Sigmoid colon (tissue), 7 donors: ENCODE data around the gene COL5A1. TPM values are rescaled to one million over a fixed set of nuclear protein-coding genes. Genes with fewer than 3 reads are reported as not detected.

Source experiments
- DNase-seq: peaks from one replicate; pipeline ENCODE4 v3.0.0-alpha.2; 2019
- H3K27ac ChIP-seq, 4 donors: fragments of 200-600 bp; sonication (generic); one replicate each; pipeline ENCODE4 v1.5.1; 2016 to 2019; ENCODE audit warnings: mild to moderate bottlenecking in 1 of 4
- H3K27me3 ChIP-seq, 3 donors: fragments of 200-600 bp; sonication (generic); one replicate each; pipeline ENCODE4 v1.5.1; 2019; ENCODE audit warnings: mild to moderate bottlenecking in 1 of 3
- H3K36me3 ChIP-seq, 4 donors: fragments of 200-600 bp; sonication (generic); one replicate each; pipeline ENCODE4 v1.5.1; 2016 to 2019
- H3K4me1 ChIP-seq, 4 donors: fragments of 200-600 bp; sonication (generic); one replicate each; pipeline ENCODE4 v1.5.1; 2017 to 2019
- H3K4me3 ChIP-seq, 4 donors: fragments of 200-600 bp; sonication (generic); one replicate each; pipeline ENCODE4 v1.5.1; 2017 to 2019; ENCODE audit warnings: mild to moderate bottlenecking in 2 of 4, moderate library complexity in 1 of 4
- H3K9me3 ChIP-seq, 4 donors: fragments of 200-600 bp in 3 of 4; sonication (generic) in 3 of 4; one replicate each; pipeline versions ENCODE4 v1.5.1 to v1.6.1; 2013 to 2019
- EP300 ChIP-seq, 4 donors: sonication (generic); formaldehyde crosslinking; IDR thresholded peaks; one replicate each; pipeline ENCODE4 v1.6.1; 2017; ENCODE audit warnings: antibody characterized with exemption in 4 of 4
- POLR2A ChIP-seq, 2 donors: fragments of 450-650 bp; IDR thresholded peaks; one replicate each; pipeline ENCODE4 v1.6.1; 2016; ENCODE audit warnings: antibody characterized with exemption in 2 of 2, mild to moderate bottlenecking in 2 of 2, moderate library complexity in 2 of 2
- POLR2AphosphoS5 ChIP-seq, 4 donors: sonication (generic); formaldehyde crosslinking; IDR thresholded peaks; one replicate each; pipeline ENCODE4 v1.6.1; 2017; ENCODE audit warnings: antibody characterized with exemption in 4 of 4
- WGBS, 2 donors: extraction: QIAGEN DNeasy Blood & Tissue Kit; methylation state at CpG; one replicate each; pipeline ENCODE4 v1.1.7; 2013; 5-methylcytosine and 5-hydroxymethylcytosine counted together
- intact Hi-C: fragments of 100-400 bp; cut with DNase I; formaldehyde crosslinking; loops from one replicate; pipeline ENCODE4 v1.15.1; 2023
- polyA plus RNA-seq, 3 donors: library from polyadenylated mRNA; stranded (reverse); fragments of 200-250 nt; gene quantifications; one replicate each; pipeline ENCODE4 v1.2.3, GENCODE V29; 2013
- total RNA-seq, 4 donors: library from RNA; depleted of rRNA; stranded (reverse); fragments of >200 nt; gene quantifications; one replicate each; pipeline ENCODE4 v1.1.0, GENCODE V29; 2016
- TF ChIP-seq, protein P1 (sequence below), 4 experiments: fragments of 450-650 bp in 3 of 4; fragments of 200-600 bp in 1 of 4; IDR thresholded peaks; one replicate each; pipeline ENCODE4 v1.5.1; 2016 to 2019; ENCODE audit warnings: antibody characterized with exemption in 4 of 4, mild to moderate bottlenecking in 3 of 4, moderate library complexity in 2 of 4
- donor health status: healthy with polysubstance abuse.
- donor health status: Bipolar disorder and iron deficiency.
- donor health status: healthy.

COL5A1 gene
- total and polyA plus RNA-seq, 7 donors = 4.2 to 168 (median 24.2) TPM

DNA sequence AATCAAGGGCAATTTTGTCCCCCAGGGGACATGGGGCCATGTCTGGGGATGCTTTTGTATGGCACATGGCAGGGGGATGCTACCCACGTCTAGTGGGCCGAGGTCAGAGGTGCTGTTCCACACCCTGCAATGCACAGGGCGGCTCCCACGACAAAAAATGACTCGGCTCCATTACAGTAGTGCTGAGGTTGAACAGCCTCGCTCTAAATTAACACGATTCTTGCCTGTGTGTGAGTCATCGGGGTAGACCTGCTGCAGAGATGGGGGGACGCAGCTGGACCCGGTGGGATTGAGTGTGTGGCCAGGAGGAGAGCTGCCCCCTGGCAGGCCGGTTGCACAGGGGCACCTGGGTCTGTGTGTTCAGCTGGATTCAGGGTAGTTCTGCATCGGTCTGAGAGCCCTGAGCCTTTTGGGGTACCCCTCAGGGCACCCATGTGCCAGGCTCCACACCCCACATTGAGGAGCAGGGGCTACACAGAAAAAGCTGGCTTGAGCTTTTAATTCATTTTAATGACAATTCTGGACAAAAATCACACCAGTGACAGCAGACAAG is 20.0 kb upstream of the COL5A1 start:
- no peak for TF ChIP-seq EP300 (IDR thresholded peaks at IDR 0.05)
- TF ChIP-seq POLR2AphosphoS5 (IDR thresholded peaks at IDR 0.05) = no peak
- TF ChIP-seq POLR2A (IDR thresholded peaks at IDR 0.05) = no peak
- TF ChIP-seq, protein P1, sequence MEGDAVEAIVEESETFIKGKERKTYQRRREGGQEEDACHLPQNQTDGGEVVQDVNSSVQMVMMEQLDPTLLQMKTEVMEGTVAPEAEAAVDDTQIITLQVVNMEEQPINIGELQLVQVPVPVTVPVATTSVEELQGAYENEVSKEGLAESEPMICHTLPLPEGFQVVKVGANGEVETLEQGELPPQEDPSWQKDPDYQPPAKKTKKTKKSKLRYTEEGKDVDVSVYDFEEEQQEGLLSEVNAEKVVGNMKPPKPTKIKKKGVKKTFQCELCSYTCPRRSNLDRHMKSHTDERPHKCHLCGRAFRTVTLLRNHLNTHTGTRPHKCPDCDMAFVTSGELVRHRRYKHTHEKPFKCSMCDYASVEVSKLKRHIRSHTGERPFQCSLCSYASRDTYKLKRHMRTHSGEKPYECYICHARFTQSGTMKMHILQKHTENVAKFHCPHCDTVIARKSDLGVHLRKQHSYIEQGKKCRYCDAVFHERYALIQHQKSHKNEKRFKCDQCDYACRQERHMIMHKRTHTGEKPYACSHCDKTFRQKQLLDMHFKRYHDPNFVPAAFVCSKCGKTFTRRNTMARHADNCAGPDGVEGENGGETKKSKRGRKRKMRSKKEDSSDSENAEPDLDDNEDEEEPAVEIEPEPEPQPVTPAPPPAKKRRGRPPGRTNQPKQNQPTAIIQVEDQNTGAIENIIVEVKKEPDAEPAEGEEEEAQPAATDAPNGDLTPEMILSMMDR (IDR thresholded peaks at IDR 0.05) = no peak
- H3K27me3 ChIP-seq = no peaks in the 10 kb centered on the region
- H3K4me1 ChIP-seq = peaks cover 0 to 10% (median 4%) of the 10 kb centered on the region in 4 donors
- DNase-seq = no peak
- H3K36me3 ChIP-seq = no peaks in the 10 kb centered on the region
- H3K4me3 ChIP-seq = no peak overlapping the region
- intact Hi-C loops = no loop called here
- WGBS, 2 donors = 79 to 90% methylated on average over 12 of the region's 12 CpGs
- no peak overlapping the region for H3K27ac ChIP-seq
- H3K9me3 ChIP-seq = no peaks in the 10 kb centered on the region

DNA sequence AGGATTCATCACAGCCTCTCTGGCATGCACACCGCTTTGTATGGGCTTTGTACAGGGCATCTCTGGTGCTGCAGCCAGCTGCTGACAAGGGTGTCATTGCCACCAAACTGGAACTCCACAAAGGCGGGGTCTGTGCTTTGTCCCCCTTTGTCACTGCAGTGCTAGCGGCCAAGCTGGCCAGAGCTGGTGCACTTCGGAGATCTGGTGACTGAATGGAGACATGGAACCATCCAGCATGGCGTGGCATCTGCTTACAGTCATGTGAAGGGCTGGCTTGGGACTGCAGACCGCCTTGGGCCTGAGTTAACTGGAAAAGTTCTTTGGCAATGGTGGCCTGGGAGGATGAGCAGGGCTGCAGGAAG is 18.7 kb upstream of the COL5A1 start:
- intact Hi-C loops = no loop called here
- TF ChIP-seq EP300 (IDR thresholded peaks at IDR 0.05) (no peak), POLR2AphosphoS5 (IDR thresholded peaks at IDR 0.05) (no peak), POLR2A (IDR thresholded peaks at IDR 0.05) (no peak)
- TF ChIP-seq, protein P1 (IDR thresholded peaks at IDR 0.05) = no peak
- Histone ChIP-seq H3K4me3 (no peak overlapping the region), H3K27me3 (no peaks in the 10 kb centered on the region), H3K4me1 (peaks cover 0 to 8% (median 4%) of the 10 kb centered on the region in 4 donors), H3K9me3 (no peaks in the 10 kb centered on the region), H3K27ac (no peak overlapping the region), H3K36me3 (no peaks in the 10 kb centered on the region)
- 80 to 86% methylated on average over 6 of the region's 6 CpGs for WGBS, 2 donors
- DNase-seq = no peak

DNA sequence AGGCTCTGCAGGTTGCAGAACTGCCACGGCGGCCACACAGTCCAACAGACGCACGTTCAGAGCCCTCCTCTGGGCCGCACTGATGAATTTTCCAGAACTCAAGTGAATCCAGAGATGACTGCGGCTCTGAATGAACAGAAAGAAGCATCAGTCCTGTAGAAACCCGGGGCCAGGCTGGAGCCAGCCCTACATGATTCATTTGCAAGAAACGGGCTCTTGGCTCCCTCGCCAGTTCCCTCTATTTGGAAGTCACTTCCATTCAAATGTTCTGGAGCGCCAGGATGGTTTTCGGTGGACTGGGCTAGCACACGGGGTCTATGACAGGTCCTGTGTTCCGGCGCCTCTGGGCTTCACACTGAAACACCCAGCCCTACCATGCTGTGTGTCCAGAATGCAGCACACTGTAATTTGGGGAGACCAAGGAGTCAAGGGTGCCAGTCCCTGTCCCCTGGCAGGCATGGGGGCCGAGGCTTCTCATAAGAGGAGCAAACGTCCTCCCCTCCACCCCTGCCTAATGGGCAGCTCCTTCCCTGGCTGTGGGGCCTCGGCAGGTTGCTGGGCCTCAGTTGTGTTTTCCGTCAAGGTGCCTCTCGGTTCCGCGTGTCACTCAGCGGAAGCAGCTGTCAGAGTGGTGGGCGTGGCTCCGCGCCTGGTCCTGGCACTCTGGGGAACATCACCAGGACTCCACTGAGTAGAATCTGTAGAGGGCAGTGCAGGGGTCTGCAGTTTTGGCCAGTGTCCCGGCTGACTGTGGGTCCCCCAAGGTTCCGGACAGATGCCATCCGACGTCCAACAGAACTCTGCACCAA is 18.1 kb upstream of the COL5A1 start:
- Histone ChIP-seq H3K27me3 (no peaks in the 10 kb centered on the region), H3K9me3 (no peaks in the 10 kb centered on the region), H3K27ac (no peak overlapping the region), H3K4me3 (no peak overlapping the region), H3K36me3 (no peaks in the 10 kb centered on the region), H3K4me1 (peaks cover 0 to 3% (median 1%) of the 10 kb centered on the region in 4 donors)
- intact Hi-C loops = no loop called here
- peak; percentile 55 for DNase-seq
- TF ChIP-seq, protein P1 (IDR thresholded peaks at IDR 0.05) = no peak
- TF ChIP-seq POLR2AphosphoS5 (IDR thresholded peaks at IDR 0.05) (no peak), POLR2A (IDR thresholded peaks at IDR 0.05) (no peak), EP300 (IDR thresholded peaks at IDR 0.05) (no peak)
- WGBS, 2 donors = 81 to 86% methylated on average over 29 of the region's 29 CpGs

DNA sequence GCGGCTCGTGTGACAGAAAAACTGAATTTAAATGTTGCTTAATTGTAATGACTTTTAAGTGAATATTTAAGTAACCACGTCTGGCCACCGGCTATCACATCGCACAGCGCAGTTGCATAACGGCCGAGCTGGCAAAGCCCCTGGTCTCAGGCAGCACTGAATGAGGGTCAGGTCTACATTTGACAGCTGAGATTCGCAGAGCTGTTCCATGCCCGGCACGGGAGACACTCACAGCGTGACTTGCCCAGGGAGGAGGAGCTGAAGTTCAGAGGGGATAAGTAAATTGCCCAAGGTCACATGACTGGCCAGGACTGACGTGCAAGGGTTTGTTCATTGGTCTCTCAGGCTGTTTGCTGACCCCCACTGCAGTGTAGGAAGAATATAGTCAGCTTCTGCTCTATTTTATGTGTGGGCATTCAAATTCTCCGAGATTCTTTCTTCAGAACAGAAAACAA is 17.4 kb upstream of the COL5A1 start:
- intact Hi-C loops = no loop called here
- peak; percentile 62 for DNase-seq
- TF ChIP-seq, protein P1 (IDR thresholded peaks at IDR 0.05) = no peak
- TF ChIP-seq POLR2A (IDR thresholded peaks at IDR 0.05) (no peak), EP300 (IDR thresholded peaks at IDR 0.05) (no peak), POLR2AphosphoS5 (IDR thresholded peaks at IDR 0.05) (no peak)
- Histone ChIP-seq H3K4me3 (no peak overlapping the region), H3K36me3 (no peaks in the 10 kb centered on the region), H3K9me3 (no peaks in the 10 kb centered on the region), H3K27me3 (no peaks in the 10 kb centered on the region), H3K27ac (no peak overlapping the region), H3K4me1 (no peaks in the 10 kb centered on the region)
- whole genome bisulfite sequencing, 2 donors = 68 to 81% methylated on average over 14 of the region's 14 CpGs
